HEK293 (cell line): ENCODE results near the gene GREB1L.

Experiments used
- CTCF ChIA-PET: fragments of 350-600 bp; formaldehyde crosslinking; extraction: SDS; loops from one replicate; lab custom pipeline; 2021; ENCODE audit warnings: antibody characterized with exemption; lab: Yijun Ruan, JAX
- POLR2A ChIA-PET: fragments of 300-600 bp; formaldehyde crosslinking; extraction: SDS; loops from one replicate; lab custom pipeline; 2020; ENCODE audit warnings: antibody characterized with exemption, inconsistent platforms; lab: Yijun Ruan, JAX
- H3K27ac ChIP-seq: fragments of 200-500 bp; sonication (Bioruptor generic); 2 replicates; pipeline ENCODE4 v1.5.1; 2014; ENCODE audit warnings: low read depth, low read length, control low read depth, inconsistent platforms; ENCODE audit errors: extremely low read depth
- H3K36me3 ChIP-seq, 2 experiments: fragments of 200-500 bp in 1 of 2; sonication (Bioruptor generic) in 1 of 2; 1 replicate in 1 of 2; 2 replicates in 1 of 2; pipeline ENCODE4 v1.5.1; 2014 to 2017; ENCODE audit warnings: inconsistent platforms in 2 of 2, low read length in 2 of 2; ENCODE audit not compliant: control insufficient read depth in 2 of 2, insufficient read depth in 1 of 2
- H3K4me1 ChIP-seq: fragments of 200-500 bp; sonication (Bioruptor generic); 2 replicates; pipeline ENCODE4 v1.5.1; 2014; ENCODE audit warnings: mild to moderate bottlenecking, low read length, inconsistent platforms; ENCODE audit not compliant: control insufficient read depth, insufficient read depth
- H3K4me3 ChIP-seq: 2 replicates; pipeline ENCODE4 v1.5.1; 2011; ENCODE audit warnings: low read depth, mild to moderate bottlenecking, control low read depth, low read length, moderate library complexity
- H3K9me3 ChIP-seq: fragments of 200-500 bp; sonication (Bioruptor generic); 2 replicates; pipeline ENCODE4 v1.5.1; 2014; ENCODE audit warnings: low read depth, low read length, inconsistent platforms; ENCODE audit not compliant: control insufficient read depth, insufficient read depth
- BCL11B ChIP-seq: fragments of 450-650 bp; formaldehyde crosslinking; IDR thresholded peaks from 2 replicates; pipeline ENCODE4 v1.5.1; 2016; ENCODE audit warnings: low read depth, missing biosample characterization, missing genetic modification characterization
- IKZF3 ChIP-seq: fragments of 450-650 bp; IDR thresholded peaks from 2 replicates; pipeline ENCODE4 v1.5.0; 2018; ENCODE audit warnings: missing biosample characterization, mild to moderate bottlenecking, missing genetic modification characterization, moderate library complexity
- KLF10 ChIP-seq: fragments of 450-650 bp; IDR thresholded peaks from 2 replicates; pipeline ENCODE4 v1.5.1; 2018; ENCODE audit warnings: missing biosample characterization, mild to moderate bottlenecking, missing genetic modification characterization
- KLF8 ChIP-seq: fragments of 450-650 bp; formaldehyde crosslinking; IDR thresholded peaks from 2 replicates; pipeline ENCODE4 v1.5.1; 2016; ENCODE audit warnings: missing biosample characterization, missing genetic modification characterization
- RBAK ChIP-seq: fragments of 450-650 bp; formaldehyde crosslinking; IDR thresholded peaks from 2 replicates; pipeline ENCODE4 v1.5.1; 2016; ENCODE audit warnings: missing biosample characterization, missing genetic modification characterization
- ZBTB1 ChIP-seq: fragments of 450-650 bp; formaldehyde crosslinking; IDR thresholded peaks from 2 replicates; pipeline ENCODE4 v1.5.1; 2016; ENCODE audit warnings: missing biosample characterization, missing genetic modification characterization
- ZNF19 ChIP-seq: fragments of 450-650 bp; formaldehyde crosslinking; IDR thresholded peaks from 2 replicates; pipeline ENCODE4; 2016; ENCODE audit warnings: missing biosample characterization, missing genetic modification characterization, low read depth
- ZNF2 ChIP-seq: fragments of 450-650 bp; formaldehyde crosslinking; IDR thresholded peaks from 2 replicates; pipeline ENCODE4 v1.5.1; 2016; ENCODE audit warnings: missing biosample characterization, missing genetic modification characterization
- ZNF350 ChIP-seq: fragments of 450-650 bp; formaldehyde crosslinking; IDR thresholded peaks from 2 replicates; pipeline ENCODE4 v1.5.0; 2017; ENCODE audit warnings: missing biosample characterization, mild to moderate bottlenecking, missing genetic modification characterization
- ZNF473 ChIP-seq: fragments of 450-650 bp; formaldehyde crosslinking; IDR thresholded peaks from 2 replicates; pipeline ENCODE4 v1.5.1; 2017; ENCODE audit warnings: missing biosample characterization, missing genetic modification characterization
- ZNF501 ChIP-seq: fragments of 450-650 bp; formaldehyde crosslinking; IDR thresholded peaks from 2 replicates; pipeline ENCODE4 v1.5.1; 2016; ENCODE audit warnings: missing biosample characterization, missing genetic modification characterization
- ZNF510 ChIP-seq: fragments of 450-650 bp; formaldehyde crosslinking; IDR thresholded peaks from 2 replicates; pipeline ENCODE4 v1.5.1; 2018; ENCODE audit warnings: mild to moderate bottlenecking, missing genetic modification characterization, missing biosample characterization; ENCODE audit not compliant: insufficient replicate concordance
- ZNF514 ChIP-seq: fragments of 450-650 bp; formaldehyde crosslinking; IDR thresholded peaks from 2 replicates; pipeline ENCODE4 v1.5.1; 2016; ENCODE audit warnings: missing biosample characterization, missing genetic modification characterization
- ZNF529 ChIP-seq: fragments of 450-650 bp; formaldehyde crosslinking; IDR thresholded peaks from 2 replicates; pipeline ENCODE4 v1.5.1; 2017; ENCODE audit warnings: missing genetic modification characterization, missing biosample characterization; ENCODE audit not compliant: insufficient replicate concordance
- ZNF560 ChIP-seq: fragments of 450-650 bp; formaldehyde crosslinking; IDR thresholded peaks from 2 replicates; pipeline ENCODE4 v1.5.1; 2017; ENCODE audit warnings: missing biosample characterization, missing genetic modification characterization, borderline replicate concordance
- ZNF660 ChIP-seq: fragments of 450-650 bp; IDR thresholded peaks from 2 replicates; pipeline ENCODE4 v1.5.1; 2018; ENCODE audit warnings: missing biosample characterization, mild to moderate bottlenecking, missing genetic modification characterization
- ZNF701 ChIP-seq: fragments of 450-650 bp; formaldehyde crosslinking; IDR thresholded peaks from 2 replicates; pipeline ENCODE4 v1.5.1; 2016; ENCODE audit warnings: missing biosample characterization, missing genetic modification characterization
- TF ChIP-seq, protein P1 (sequence below): fragments of 450-650 bp; formaldehyde crosslinking; optimal IDR thresholded peaks from 2 replicates; pipeline ENCODE3; 2016; ENCODE audit warnings: missing biosample characterization, mild to moderate bottlenecking, missing genetic modification characterization
- TF ChIP-seq, protein P2 (sequence below): fragments of 450-650 bp; formaldehyde crosslinking; IDR thresholded peaks from 2 replicates; pipeline ENCODE4 v1.5.1; 2016; ENCODE audit warnings: missing biosample characterization, missing genetic modification characterization
- TF ChIP-seq, protein P3 (sequence below): fragments of 450-650 bp; formaldehyde crosslinking; IDR thresholded peaks from 2 replicates; pipeline ENCODE4 v1.5.1; 2016; ENCODE audit warnings: missing biosample characterization, missing genetic modification characterization
- TF ChIP-seq, protein P4 (sequence below): fragments of 450-650 bp; formaldehyde crosslinking; IDR thresholded peaks from 2 replicates; pipeline ENCODE4 v1.5.1; 2016; ENCODE audit warnings: missing biosample characterization, missing genetic modification characterization, low read depth
- TF ChIP-seq, protein P5 (sequence below): fragments of 450-650 bp; formaldehyde crosslinking; IDR thresholded peaks from 2 replicates; pipeline ENCODE4 v1.5.1; 2017; ENCODE audit warnings: missing biosample characterization, missing genetic modification characterization
- TF ChIP-seq, protein P6 (sequence below): fragments of 450-650 bp; formaldehyde crosslinking; IDR thresholded peaks from 2 replicates; pipeline ENCODE4 v1.5.1; 2016; ENCODE audit warnings: missing biosample characterization, missing genetic modification characterization, borderline replicate concordance

The GREB1L gene

DNA sequence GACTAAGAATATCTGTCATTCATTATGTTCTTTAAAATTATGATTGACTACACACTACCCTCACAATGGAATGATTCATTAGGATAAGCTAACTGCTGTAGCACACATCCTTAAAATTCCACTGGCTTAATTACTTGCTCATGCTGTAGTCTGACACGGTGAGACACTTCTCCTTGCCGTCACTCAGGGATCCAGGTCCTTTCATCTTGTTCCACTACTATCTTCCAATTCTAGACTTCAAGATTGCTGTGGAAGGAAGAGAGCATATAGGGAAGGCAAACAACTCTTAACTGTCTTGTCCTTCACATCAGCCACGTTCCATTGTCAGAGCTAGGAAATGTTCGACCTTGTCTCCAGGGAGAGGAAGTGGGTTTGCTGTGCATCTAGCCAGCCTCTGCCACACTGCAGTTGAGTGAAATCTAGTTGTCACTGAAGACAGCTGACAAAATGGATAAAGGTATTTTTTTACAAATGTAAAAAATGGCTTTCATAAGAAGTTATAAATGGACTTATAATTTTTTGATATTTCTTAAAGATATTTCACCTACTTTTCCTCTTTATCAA lies 30.1 kb downstream of the GREB1L start:
- POLR2A ChIA-PET = no interaction called here
- Histone ChIP-seq H3K27ac (no peak overlapping the region), H3K9me3 (no peaks in the 10 kb centered on the region), H3K4me1 (peaks cover 12% of the 10 kb centered on the region), H3K36me3 (no peaks in the 10 kb centered on the region; a peak in 1 of 3 replicates), H3K4me3 (no peak overlapping the region)
- CTCF ChIA-PET = interaction anchor here (0.6 to 0.8 kb wide), 2 partner anchors 12 to 224 kb away, joined by 3 read pairs; no protein-coding TSS in a partner anchor
- TF ChIP-seq, protein P1, sequence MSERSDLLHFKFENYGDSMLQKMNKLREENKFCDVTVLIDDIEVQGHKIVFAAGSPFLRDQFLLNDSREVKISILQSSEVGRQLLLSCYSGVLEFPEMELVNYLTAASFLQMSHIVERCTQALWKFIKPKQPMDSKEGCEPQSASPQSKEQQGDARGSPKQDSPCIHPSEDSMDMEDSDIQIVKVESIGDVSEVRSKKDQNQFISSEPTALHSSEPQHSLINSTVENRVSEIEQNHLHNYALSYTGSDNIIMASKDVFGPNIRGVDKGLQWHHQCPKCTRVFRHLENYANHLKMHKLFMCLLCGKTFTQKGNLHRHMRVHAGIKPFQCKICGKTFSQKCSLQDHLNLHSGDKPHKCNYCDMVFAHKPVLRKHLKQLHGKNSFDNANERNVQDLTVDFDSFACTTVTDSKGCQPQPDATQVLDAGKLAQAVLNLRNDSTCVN = no peak
- TF ChIP-seq ZNF514 (no peak), RBAK (tag by site-specific recombination) (no peak), KLF10 (tag by site-specific recombination) (no peak), ZBTB1 (tag by site-specific recombination) (no peak), ZNF660 (tag by site-specific recombination) (no peak), ZNF350 (tag by site-specific recombination) (no peak), ZNF19 (tag by site-specific recombination) (no peak), ZNF529 (tag by site-specific recombination) (no peak), KLF8 (tag by site-specific recombination) (no peak), ZNF473 (tag by site-specific recombination) (no peak), ZNF2 (tag by site-specific recombination) (no peak)
- TF ChIP-seq, protein P2, sequence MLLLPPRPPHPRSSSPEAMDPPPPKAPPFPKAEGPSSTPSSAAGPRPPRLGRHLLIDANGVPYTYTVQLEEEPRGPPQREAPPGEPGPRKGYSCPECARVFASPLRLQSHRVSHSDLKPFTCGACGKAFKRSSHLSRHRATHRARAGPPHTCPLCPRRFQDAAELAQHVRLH = no peak
- TF ChIP-seq, protein P3, sequence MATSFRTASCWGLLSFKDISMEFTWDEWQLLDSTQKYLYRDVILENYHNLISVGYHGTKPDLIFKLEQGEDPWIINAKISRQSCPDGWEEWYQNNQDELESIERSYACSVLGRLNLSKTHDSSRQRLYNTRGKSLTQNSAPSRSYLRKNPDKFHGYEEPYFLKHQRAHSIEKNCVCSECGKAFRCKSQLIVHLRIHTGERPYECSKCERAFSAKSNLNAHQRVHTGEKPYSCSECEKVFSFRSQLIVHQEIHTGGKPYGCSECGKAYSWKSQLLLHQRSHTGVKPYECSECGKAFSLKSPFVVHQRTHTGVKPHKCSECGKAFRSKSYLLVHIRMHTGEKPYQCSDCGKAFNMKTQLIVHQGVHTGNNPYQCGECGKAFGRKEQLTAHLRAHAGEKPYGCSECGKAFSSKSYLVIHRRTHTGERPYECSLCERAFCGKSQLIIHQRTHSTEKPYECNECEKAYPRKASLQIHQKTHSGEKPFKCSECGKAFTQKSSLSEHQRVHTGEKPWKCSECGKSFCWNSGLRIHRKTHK = no peak

DNA sequence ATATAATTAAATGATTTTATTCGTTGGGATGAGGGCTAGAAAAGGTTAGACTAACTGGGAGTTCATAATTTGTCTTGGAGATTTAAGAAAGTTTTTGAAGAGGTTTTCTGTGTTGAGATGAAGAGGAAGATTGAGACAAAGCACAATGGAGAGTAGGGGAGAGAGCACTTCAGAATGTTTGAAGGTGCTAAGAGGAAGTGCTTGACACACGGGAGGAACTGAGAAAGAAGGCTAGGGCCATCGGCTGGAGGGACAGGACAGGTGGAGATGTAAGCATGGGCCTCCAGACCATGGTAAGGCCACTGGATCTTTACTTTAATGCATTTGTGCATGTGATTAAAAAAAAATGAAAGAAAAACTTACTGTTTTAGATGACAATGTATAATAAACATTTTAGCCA lies 31.5 kb downstream of the GREB1L start:
- ChIA-PET CTCF (no interaction called here), POLR2A (no interaction called here)
- Histone ChIP-seq H3K4me1 (peaks cover 12% of the 10 kb centered on the region), H3K4me3 (no peak overlapping the region), H3K36me3 (no peaks in the 10 kb centered on the region; a peak in 1 of 3 replicates), H3K9me3 (no peaks in the 10 kb centered on the region), H3K27ac (no peak overlapping the region)
- TF ChIP-seq, protein P4, sequence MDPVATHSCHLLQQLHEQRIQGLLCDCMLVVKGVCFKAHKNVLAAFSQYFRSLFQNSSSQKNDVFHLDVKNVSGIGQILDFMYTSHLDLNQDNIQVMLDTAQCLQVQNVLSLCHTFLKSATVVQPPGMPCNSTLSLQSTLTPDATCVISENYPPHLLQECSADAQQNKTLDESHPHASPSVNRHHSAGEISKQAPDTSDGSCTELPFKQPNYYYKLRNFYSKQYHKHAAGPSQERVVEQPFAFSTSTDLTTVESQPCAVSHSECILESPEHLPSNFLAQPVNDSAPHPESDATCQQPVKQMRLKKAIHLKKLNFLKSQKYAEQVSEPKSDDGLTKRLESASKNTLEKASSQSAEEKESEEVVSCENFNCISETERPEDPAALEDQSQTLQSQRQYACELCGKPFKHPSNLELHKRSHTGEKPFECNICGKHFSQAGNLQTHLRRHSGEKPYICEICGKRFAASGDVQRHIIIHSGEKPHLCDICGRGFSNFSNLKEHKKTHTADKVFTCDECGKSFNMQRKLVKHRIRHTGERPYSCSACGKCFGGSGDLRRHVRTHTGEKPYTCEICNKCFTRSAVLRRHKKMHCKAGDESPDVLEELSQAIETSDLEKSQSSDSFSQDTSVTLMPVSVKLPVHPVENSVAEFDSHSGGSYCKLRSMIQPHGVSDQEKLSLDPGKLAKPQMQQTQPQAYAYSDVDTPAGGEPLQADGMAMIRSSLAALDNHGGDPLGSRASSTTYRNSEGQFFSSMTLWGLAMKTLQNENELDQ (tag by site-specific recombination) = no peak
- TF ChIP-seq, protein P5, sequence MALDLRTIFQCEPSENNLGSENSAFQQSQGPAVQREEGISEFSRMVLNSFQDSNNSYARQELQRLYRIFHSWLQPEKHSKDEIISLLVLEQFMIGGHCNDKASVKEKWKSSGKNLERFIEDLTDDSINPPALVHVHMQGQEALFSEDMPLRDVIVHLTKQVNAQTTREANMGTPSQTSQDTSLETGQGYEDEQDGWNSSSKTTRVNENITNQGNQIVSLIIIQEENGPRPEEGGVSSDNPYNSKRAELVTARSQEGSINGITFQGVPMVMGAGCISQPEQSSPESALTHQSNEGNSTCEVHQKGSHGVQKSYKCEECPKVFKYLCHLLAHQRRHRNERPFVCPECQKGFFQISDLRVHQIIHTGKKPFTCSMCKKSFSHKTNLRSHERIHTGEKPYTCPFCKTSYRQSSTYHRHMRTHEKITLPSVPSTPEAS (tag by site-specific recombination) = no peak
- no peak for TF ChIP-seq BCL11B (tag by site-specific recombination)
- TF ChIP-seq ZNF514 = no peak
- TF ChIP-seq, protein P6, sequence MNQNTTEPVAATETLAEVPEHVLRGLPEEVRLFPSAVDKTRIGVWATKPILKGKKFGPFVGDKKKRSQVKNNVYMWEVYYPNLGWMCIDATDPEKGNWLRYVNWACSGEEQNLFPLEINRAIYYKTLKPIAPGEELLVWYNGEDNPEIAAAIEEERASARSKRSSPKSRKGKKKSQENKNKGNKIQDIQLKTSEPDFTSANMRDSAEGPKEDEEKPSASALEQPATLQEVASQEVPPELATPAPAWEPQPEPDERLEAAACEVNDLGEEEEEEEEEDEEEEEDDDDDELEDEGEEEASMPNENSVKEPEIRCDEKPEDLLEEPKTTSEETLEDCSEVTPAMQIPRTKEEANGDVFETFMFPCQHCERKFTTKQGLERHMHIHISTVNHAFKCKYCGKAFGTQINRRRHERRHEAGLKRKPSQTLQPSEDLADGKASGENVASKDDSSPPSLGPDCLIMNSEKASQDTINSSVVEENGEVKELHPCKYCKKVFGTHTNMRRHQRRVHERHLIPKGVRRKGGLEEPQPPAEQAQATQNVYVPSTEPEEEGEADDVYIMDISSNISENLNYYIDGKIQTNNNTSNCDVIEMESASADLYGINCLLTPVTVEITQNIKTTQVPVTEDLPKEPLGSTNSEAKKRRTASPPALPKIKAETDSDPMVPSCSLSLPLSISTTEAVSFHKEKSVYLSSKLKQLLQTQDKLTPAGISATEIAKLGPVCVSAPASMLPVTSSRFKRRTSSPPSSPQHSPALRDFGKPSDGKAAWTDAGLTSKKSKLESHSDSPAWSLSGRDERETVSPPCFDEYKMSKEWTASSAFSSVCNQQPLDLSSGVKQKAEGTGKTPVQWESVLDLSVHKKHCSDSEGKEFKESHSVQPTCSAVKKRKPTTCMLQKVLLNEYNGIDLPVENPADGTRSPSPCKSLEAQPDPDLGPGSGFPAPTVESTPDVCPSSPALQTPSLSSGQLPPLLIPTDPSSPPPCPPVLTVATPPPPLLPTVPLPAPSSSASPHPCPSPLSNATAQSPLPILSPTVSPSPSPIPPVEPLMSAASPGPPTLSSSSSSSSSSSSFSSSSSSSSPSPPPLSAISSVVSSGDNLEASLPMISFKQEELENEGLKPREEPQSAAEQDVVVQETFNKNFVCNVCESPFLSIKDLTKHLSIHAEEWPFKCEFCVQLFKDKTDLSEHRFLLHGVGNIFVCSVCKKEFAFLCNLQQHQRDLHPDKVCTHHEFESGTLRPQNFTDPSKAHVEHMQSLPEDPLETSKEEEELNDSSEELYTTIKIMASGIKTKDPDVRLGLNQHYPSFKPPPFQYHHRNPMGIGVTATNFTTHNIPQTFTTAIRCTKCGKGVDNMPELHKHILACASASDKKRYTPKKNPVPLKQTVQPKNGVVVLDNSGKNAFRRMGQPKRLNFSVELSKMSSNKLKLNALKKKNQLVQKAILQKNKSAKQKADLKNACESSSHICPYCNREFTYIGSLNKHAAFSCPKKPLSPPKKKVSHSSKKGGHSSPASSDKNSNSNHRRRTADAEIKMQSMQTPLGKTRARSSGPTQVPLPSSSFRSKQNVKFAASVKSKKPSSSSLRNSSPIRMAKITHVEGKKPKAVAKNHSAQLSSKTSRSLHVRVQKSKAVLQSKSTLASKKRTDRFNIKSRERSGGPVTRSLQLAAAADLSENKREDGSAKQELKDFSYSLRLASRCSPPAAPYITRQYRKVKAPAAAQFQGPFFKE (tag by site-specific recombination) = no peak
- no peak for TF ChIP-seq IKZF3
- no peak for TF ChIP-seq ZNF701 (tag by site-specific recombination)
- no peak for TF ChIP-seq ZNF501
- no peak for TF ChIP-seq ZNF510 (tag by site-specific recombination)
- no peak for TF ChIP-seq ZNF560
